ENCODE results near the gene KCNN3.

DNA sequence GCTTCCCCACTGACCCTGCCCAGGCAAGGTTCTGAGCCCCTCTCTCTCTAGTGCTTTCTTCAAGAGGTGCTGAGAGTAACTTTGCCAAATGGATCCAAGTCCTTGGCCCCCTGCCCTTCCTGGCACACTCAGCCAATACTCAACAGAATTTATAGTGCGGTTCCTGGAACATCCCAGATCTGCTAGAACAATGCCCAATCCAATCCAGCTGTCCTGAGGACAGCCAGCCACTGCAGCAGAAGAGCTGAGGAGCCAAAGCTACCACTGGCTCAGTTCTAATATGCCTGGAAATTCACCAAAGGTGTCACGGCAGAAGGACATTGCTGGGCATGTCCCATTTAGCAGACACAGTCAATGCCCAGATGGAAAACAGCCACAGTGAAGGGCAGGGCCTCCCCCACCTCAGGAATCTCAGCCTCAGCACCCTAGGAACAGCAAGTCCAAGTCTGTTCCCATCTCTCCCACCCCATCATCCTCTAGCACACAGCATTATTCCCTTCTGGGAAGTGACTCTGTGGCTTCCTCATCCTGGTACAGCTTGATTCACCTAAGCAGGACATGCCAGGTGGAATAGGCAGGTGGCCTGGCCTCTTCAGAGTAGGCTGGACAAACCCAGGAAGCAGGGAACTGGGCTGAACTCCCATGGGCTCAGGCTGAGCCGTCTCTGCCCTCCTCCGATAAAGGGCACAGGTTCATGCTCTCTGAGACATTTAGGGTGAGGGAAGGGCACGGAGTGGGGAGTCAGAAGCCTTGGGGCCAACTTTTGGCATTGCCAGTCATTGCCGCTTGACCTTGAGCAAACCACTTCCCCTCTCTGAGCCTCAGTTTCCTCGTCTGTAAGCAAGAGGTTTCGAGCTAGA, 41.8 kb upstream of the KCNN3 start:
- TF ChIP-seq CTCF (IDR thresholded peaks at IDR 0.05; ENCODE audit: poor library complexity, severe bottlenecking) (no peak), SMC3 (conservative IDR thresholded peaks at IDR 0.05; ENCODE audit: poor library complexity) (no peak), EZH2 (IDR thresholded peaks at IDR 0.05; ENCODE audit: borderline replicate concordance, insufficient read depth, low read length, poor library complexity, severe bottlenecking) (no peak)
